ENCODE results near the gene MAPK4. TPM values are rescaled to one million over a fixed set of nuclear protein-coding genes. Genes with fewer than 3 reads are reported as not detected.

The MAPK4 gene
- total RNA-seq, 3 donors from 2014 or later: 0.64 to 1.9 (median 1.3) TPM

- no peak for TF ChIP-seq POLR2A (IDR thresholded peaks at IDR 0.05)
- no peak for TF ChIP-seq POLR2AphosphoS5 (IDR thresholded peaks at IDR 0.05)
- TF ChIP-seq, protein P1, sequence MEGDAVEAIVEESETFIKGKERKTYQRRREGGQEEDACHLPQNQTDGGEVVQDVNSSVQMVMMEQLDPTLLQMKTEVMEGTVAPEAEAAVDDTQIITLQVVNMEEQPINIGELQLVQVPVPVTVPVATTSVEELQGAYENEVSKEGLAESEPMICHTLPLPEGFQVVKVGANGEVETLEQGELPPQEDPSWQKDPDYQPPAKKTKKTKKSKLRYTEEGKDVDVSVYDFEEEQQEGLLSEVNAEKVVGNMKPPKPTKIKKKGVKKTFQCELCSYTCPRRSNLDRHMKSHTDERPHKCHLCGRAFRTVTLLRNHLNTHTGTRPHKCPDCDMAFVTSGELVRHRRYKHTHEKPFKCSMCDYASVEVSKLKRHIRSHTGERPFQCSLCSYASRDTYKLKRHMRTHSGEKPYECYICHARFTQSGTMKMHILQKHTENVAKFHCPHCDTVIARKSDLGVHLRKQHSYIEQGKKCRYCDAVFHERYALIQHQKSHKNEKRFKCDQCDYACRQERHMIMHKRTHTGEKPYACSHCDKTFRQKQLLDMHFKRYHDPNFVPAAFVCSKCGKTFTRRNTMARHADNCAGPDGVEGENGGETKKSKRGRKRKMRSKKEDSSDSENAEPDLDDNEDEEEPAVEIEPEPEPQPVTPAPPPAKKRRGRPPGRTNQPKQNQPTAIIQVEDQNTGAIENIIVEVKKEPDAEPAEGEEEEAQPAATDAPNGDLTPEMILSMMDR (IDR thresholded peaks at IDR 0.05): no peak
- no peak overlapping the region for H3K27ac ChIP-seq
- DNase-seq (ENCODE audit: low spot score in 2 of 2): no peak
- H3K36me3 ChIP-seq: no peaks in the 10 kb centered on the region
- intact Hi-C loops (cut with DNase I; ENCODE audit: low total_unique reads): no loop called here
- H3K4me1 ChIP-seq: no peaks in the 10 kb centered on the region
- H3K27me3 ChIP-seq: no peaks in the 10 kb centered on the region
- H3K9me3 ChIP-seq: no peaks in the 10 kb centered on the region
- H3K4me3 ChIP-seq: no peak overlapping the region
These were observed 135.7 kb downstream of the MAPK4 start for GRCh38 chr18:50695431-50696176.

- H3K36me3 ChIP-seq: no peaks in the 10 kb centered on the region
- no peaks in the 10 kb centered on the region for H3K27me3 ChIP-seq
- H3K27ac ChIP-seq: no peak overlapping the region
- intact Hi-C loops (cut with DNase I; ENCODE audit: low total_unique reads): no loop called here
- DNase-seq (ENCODE audit: low spot score in 2 of 2): no peak
- no peaks in the 10 kb centered on the region for H3K9me3 ChIP-seq
- H3K4me3 ChIP-seq: no peak overlapping the region
- no peaks in the 10 kb centered on the region for H3K4me1 ChIP-seq
- TF ChIP-seq POLR2A (IDR thresholded peaks at IDR 0.05) (no peak), POLR2AphosphoS5 (IDR thresholded peaks at IDR 0.05) (no peak)
- TF ChIP-seq, protein P1 (IDR thresholded peaks at IDR 0.05): no peak
These were observed 136.5 kb downstream of the MAPK4 start for GRCh38 chr18:50696436-50696835.

DNA sequence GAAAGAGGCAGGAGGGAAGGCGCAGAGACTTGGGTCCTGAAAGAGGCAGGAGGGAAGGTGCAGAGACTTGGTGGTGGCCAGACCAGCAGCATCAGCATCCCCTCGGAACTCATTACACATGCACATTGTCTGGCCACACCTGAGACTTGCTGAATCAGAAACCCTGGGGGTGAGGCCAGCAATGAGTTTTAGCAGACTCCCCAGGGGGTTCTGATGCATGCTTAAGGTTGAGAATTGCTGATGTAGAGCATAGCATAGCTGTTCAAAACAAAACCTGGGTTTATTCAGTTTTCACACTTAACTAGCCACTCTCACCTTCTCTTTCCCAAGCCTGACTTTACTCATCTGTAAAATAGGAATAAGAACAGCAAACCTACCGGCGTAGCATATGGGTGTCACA lies 137.0 kb downstream of the MAPK4 start:
- no peak overlapping the region for H3K4me3 ChIP-seq
- no peak for DNase-seq (ENCODE audit: low spot score in 2 of 2)
- no peak overlapping the region for H3K27ac ChIP-seq
- TF ChIP-seq POLR2A (IDR thresholded peaks at IDR 0.05) (no peak), POLR2AphosphoS5 (IDR thresholded peaks at IDR 0.05) (no peak)
- TF ChIP-seq, protein P1 (IDR thresholded peaks at IDR 0.05): no peak
- H3K27me3 ChIP-seq: no peaks in the 10 kb centered on the region
- H3K4me1 ChIP-seq: no peaks in the 10 kb centered on the region
- intact Hi-C loops (cut with DNase I; ENCODE audit: low total_unique reads): no loop called here
- no peaks in the 10 kb centered on the region for H3K36me3 ChIP-seq
- H3K9me3 ChIP-seq: no peaks in the 10 kb centered on the region

- no peaks in the 10 kb centered on the region for H3K36me3 ChIP-seq
- no peaks in the 10 kb centered on the region for H3K9me3 ChIP-seq
- H3K27ac ChIP-seq: no peak overlapping the region
- H3K4me3 ChIP-seq: no peak overlapping the region
- DNase-seq (ENCODE audit: low spot score in 2 of 2): no peak
- TF ChIP-seq POLR2AphosphoS5 (IDR thresholded peaks at IDR 0.05) (no peak), POLR2A (IDR thresholded peaks at IDR 0.05) (no peak)
- TF ChIP-seq, protein P1 (IDR thresholded peaks at IDR 0.05): no peak
- intact Hi-C loops (cut with DNase I; ENCODE audit: low total_unique reads): no loop called here
- no peaks in the 10 kb centered on the region for H3K4me1 ChIP-seq
- no peaks in the 10 kb centered on the region for H3K27me3 ChIP-seq
These were observed 137.6 kb downstream of the MAPK4 start for GRCh38 chr18:50697509-50697908.

GRCh38 chr18:50700245-50701165 lies 140.6 kb downstream of the MAPK4 start:
- Histone ChIP-seq H3K27me3 (no peaks in the 10 kb centered on the region), H3K9me3 (no peaks in the 10 kb centered on the region), H3K36me3 (no peaks in the 10 kb centered on the region), H3K4me1 (no peaks in the 10 kb centered on the region), H3K4me3 (no peak overlapping the region), H3K27ac (no peak overlapping the region)
- no peak for DNase-seq (ENCODE audit: low spot score in 2 of 2)
- TF ChIP-seq POLR2AphosphoS5 (IDR thresholded peaks at IDR 0.05): no peak
- TF ChIP-seq, protein P1 (IDR thresholded peaks at IDR 0.05): no peak
- no peak for TF ChIP-seq POLR2A (IDR thresholded peaks at IDR 0.05)
- intact Hi-C loops (cut with DNase I; ENCODE audit: low total_unique reads): loop anchor here (1.0 kb wide), 1 partner anchor 29 kb away; no protein-coding TSS in a partner anchor

All from breast epithelium (tissue), 4 donors.